Ishikawa (cell line): ENCODE data around the gene ART4.

Experiments used
- CREB1 ChIP-seq: IDR thresholded peaks from 2 replicates; pipeline ENCODE4 v1.6.1; 2012; ENCODE audit warnings: low read depth
- EP300 ChIP-seq: IDR thresholded peaks from 2 replicates; pipeline ENCODE4 v1.6.1; 2012; ENCODE audit warnings: borderline replicate concordance
- FOXM1 ChIP-seq: IDR thresholded peaks from 2 replicates; pipeline ENCODE4 v1.6.1; 2012; ENCODE audit warnings: low read depth, borderline replicate concordance
- RAD21 ChIP-seq: IDR thresholded peaks from 2 replicates; pipeline ENCODE4 v1.6.1; 2012; ENCODE audit warnings: low read depth
- TAF1 ChIP-seq: IDR thresholded peaks from 2 replicates; pipeline ENCODE4 v1.6.1; 2012; ENCODE audit warnings: low read depth, mild to moderate bottlenecking
- TEAD4 ChIP-seq: IDR thresholded peaks from 2 replicates; pipeline ENCODE4 v1.6.1; 2012
- TF ChIP-seq, protein P1 (sequence below): IDR thresholded peaks from 2 replicates; pipeline ENCODE4 v1.6.1; 2012; ENCODE audit warnings: low read depth, mild to moderate bottlenecking
- TF ChIP-seq, protein P2 (sequence below): IDR thresholded peaks from 2 replicates; pipeline ENCODE4 v1.6.1; 2012

DNA sequence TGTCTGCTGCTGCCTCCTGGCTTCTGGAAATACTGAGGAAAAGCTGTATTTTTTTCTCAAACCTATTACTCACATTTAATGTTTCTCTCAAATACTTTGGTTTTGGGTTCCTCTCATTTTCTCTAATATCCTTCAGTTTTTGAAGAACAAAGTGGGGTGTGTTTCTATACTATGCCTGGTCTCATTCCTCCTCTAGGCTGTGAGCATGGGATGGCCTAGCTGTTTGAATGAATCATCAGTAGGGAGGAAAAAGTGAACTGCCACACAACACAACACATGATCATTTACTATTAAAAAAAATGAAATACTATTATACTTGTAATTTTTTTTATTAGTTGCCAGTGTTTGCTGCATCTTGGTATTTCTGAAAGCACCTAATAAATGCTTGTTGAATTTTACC is 18.1 kb downstream of the ART4 start:
- TF ChIP-seq TAF1, result no peak
- TF ChIP-seq, protein P1, sequence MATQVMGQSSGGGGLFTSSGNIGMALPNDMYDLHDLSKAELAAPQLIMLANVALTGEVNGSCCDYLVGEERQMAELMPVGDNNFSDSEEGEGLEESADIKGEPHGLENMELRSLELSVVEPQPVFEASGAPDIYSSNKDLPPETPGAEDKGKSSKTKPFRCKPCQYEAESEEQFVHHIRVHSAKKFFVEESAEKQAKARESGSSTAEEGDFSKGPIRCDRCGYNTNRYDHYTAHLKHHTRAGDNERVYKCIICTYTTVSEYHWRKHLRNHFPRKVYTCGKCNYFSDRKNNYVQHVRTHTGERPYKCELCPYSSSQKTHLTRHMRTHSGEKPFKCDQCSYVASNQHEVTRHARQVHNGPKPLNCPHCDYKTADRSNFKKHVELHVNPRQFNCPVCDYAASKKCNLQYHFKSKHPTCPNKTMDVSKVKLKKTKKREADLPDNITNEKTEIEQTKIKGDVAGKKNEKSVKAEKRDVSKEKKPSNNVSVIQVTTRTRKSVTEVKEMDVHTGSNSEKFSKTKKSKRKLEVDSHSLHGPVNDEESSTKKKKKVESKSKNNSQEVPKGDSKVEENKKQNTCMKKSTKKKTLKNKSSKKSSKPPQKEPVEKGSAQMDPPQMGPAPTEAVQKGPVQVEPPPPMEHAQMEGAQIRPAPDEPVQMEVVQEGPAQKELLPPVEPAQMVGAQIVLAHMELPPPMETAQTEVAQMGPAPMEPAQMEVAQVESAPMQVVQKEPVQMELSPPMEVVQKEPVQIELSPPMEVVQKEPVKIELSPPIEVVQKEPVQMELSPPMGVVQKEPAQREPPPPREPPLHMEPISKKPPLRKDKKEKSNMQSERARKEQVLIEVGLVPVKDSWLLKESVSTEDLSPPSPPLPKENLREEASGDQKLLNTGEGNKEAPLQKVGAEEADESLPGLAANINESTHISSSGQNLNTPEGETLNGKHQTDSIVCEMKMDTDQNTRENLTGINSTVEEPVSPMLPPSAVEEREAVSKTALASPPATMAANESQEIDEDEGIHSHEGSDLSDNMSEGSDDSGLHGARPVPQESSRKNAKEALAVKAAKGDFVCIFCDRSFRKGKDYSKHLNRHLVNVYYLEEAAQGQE, result no peak
- no peak for TF ChIP-seq EP300
- TF ChIP-seq, protein P2, sequence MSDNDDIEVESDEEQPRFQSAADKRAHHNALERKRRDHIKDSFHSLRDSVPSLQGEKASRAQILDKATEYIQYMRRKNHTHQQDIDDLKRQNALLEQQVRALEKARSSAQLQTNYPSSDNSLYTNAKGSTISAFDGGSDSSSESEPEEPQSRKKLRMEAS, result no peak
- TF ChIP-seq RAD21, result no peak
- TF ChIP-seq TEAD4, result no peak
- no peak for TF ChIP-seq CREB1
- TF ChIP-seq FOXM1, result no peak
